Measurements from ENCODE around the gene MYO10.
"Not testable (repeated sequence)": the region's sequence is repeated elsewhere in the genome, so short reads cannot be mapped to it uniquely, and the experiment has no call there.

Gene MYO10

GRCh38 chr5:16885635-16886365 is 50.3 kb downstream of the MYO10 start:
- no peak for DNase-seq

GRCh38 chr5:16884595-16884994 is 51.5 kb downstream of the MYO10 start:
- DNase-seq: no peak

- no peak for DNase-seq
Measured at GRCh38 chr5:16883806-16884205, 52.3 kb downstream of the MYO10 start.

GRCh38 chr5:16883176-16883575 is 52.9 kb downstream of the MYO10 start:
- DNase-seq: no peak

GRCh38 chr5:16881251-16881650 is 54.8 kb downstream of the MYO10 start:
- no peak for DNase-seq

GRCh38 chr5:16880547-16880946 is 55.5 kb downstream of the MYO10 start:
- DNase-seq: no peak

GRCh38 chr5:16879650-16880049 is 56.4 kb downstream of the MYO10 start:
- DNase-seq: no peak

GRCh38 chr5:16879191-16879590 is 56.9 kb downstream of the MYO10 start:
- no peak for DNase-seq

GRCh38 chr5:16877267-16877935 is 58.7 kb downstream of the MYO10 start:
- no peak for DNase-seq

- DNase-seq: not testable (repeated sequence)
Measured at GRCh38 chr5:16874424-16874823, 61.7 kb downstream of the MYO10 start.

- DNase-seq: no peak
Measured at GRCh38 chr5:16871746-16872339, 64.2 kb downstream of the MYO10 start.

- no peak for DNase-seq
Measured at GRCh38 chr5:16870878-16871277, 65.2 kb downstream of the MYO10 start.

GRCh38 chr5:16869821-16870796 is 66.0 kb downstream of the MYO10 start:
- no peak for DNase-seq

- no peak for DNase-seq
Measured at GRCh38 chr5:16867577-16867953, 68.5 kb downstream of the MYO10 start.

GRCh38 chr5:16866795-16867576 is 69.1 kb downstream of the MYO10 start:
- DNase-seq: no peak

- DNase-seq: no peak
Measured at GRCh38 chr5:16866273-16866672, 69.8 kb downstream of the MYO10 start.

GRCh38 chr5:16865151-16865550 is 70.9 kb downstream of the MYO10 start:
- DNase-seq: no peak

GRCh38 chr5:16864631-16865131 is 71.4 kb downstream of the MYO10 start:
- DNase-seq: no peak

- DNase-seq: no peak
Measured at GRCh38 chr5:16863469-16863946, 72.6 kb downstream of the MYO10 start.

- no peak for DNase-seq
Measured at GRCh38 chr5:16862777-16863176, 73.3 kb downstream of the MYO10 start.

GRCh38 chr5:16859346-16859745 is 76.7 kb downstream of the MYO10 start:
- DNase-seq: no peak

- DNase-seq: no peak
Measured at GRCh38 chr5:16858151-16858550, 77.9 kb downstream of the MYO10 start.

All from activated CD8-positive, alpha-beta memory T cell treated with anti-CD3 and anti-CD28 coated beads, Interleukin-2, amount 50 U/mL, for 4 hours (primary cell).